LoVo (cell line): Measurements from ENCODE around the gene LCE2C.

ENCODE experiments used
- DNase-seq: peaks from one replicate; pipeline ENCODE4 v3.0.0-alpha.2; 2016; ENCODE audit warnings: low spot score

LCE2C gene

DNA sequence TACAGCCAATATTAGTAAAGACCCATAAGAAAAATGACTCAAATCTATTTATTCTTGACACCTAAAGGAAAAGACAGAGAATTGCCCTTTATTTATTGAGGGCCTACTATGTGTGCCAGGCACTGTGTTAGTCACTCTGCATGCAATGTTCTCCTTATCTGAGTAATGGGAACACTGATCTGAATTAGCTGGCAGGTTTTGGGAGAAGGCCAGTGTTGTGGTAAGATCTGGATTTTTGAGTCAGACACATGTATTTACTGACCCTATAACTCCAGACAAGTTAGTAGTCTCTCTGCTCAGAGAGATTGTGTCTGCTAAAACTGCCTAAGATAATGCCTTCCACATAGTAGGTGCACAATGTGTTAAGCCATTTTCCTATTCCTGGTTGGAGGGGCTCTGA lies 50.2 kb downstream of the LCE2C start:
- DNase-seq, result no peak
